WTC11 (cell line): ENCODE results near the gene ANKRD33B. TPM values are rescaled to one million over a fixed set of nuclear protein-coding genes. Genes with fewer than 3 reads are reported as not detected.

Source experiments
- ATAC-seq: fragments of 200-7000 bp; cut with Tn5 transposase; 2 replicates; pipeline ENCODE4 v1.10.0; 2021; ENCODE audit warnings: mild to moderate bottlenecking, moderate library complexity
- CTCF ChIA-PET: fragments of 300-600 bp; sonication (Branson Sonifier 250); formaldehyde crosslinking; loops from one replicate; lab custom pipeline; 2021; ENCODE audit warnings: antibody characterized with exemption; lab: Charles Lee
- POLR2A ChIA-PET: fragments of 350-600 bp; sonication (Branson Sonifier 250); formaldehyde crosslinking; loops from one replicate; lab custom pipeline; 2021; ENCODE audit warnings: antibody characterized with exemption; lab: Charles Lee
- DNase-seq: peaks from one replicate; pipeline ENCODE4 v3.0.0; 2021; ENCODE audit warnings: low spot score
- H3K27ac Mint-ChIP-seq: 2 replicates; pipeline ENCODE4 v1.8.0; 2021; ENCODE audit warnings: mixed read lengths
- H3K27me3 Mint-ChIP-seq: 2 replicates; pipeline ENCODE4 v1.8.0; 2021; ENCODE audit warnings: low read depth, mild to moderate bottlenecking, moderate library complexity, mixed read lengths
- H3K36me3 Mint-ChIP-seq: 2 replicates; pipeline ENCODE4 v1.8.0; 2021; ENCODE audit warnings: mixed read lengths
- H3K4me1 Mint-ChIP-seq: 2 replicates; pipeline ENCODE4 v1.8.0; 2022; ENCODE audit warnings: mixed read lengths
- H3K4me3 Mint-ChIP-seq: 2 replicates; pipeline ENCODE4 v1.8.0; 2021; ENCODE audit warnings: mild to moderate bottlenecking, moderate library complexity, mixed read lengths
- H3K9me3 Mint-ChIP-seq: 2 replicates; pipeline ENCODE4 v1.8.0; 2021; ENCODE audit warnings: mixed read lengths
- CDX4 ChIP-seq: fragments of 250-450 bp; sonication (Bioruptor Pico); IDR thresholded peaks from 2 replicates; pipeline ENCODE4 v1.9.0; 2021; ENCODE audit warnings: moderate library complexity, mild to moderate bottlenecking, inconsistent platforms, borderline replicate concordance
- CREM ChIP-seq: sonication (generic); formaldehyde crosslinking; IDR thresholded peaks from 2 replicates; pipeline ENCODE4 v1.8.1; 2022; ENCODE audit warnings: mild to moderate bottlenecking, missing genetic modification reagents, moderate library complexity
- E2F1 ChIP-seq: sonication (generic); formaldehyde crosslinking; IDR thresholded peaks from 2 replicates; pipeline ENCODE4 v1.8.0; 2022; ENCODE audit warnings: mild to moderate bottlenecking, missing genetic modification reagents
- E2F4 ChIP-seq: sonication (generic); formaldehyde crosslinking; IDR thresholded peaks from 2 replicates; pipeline ENCODE4 v1.8.1; 2022; ENCODE audit warnings: low read depth, mild to moderate bottlenecking, moderate library complexity, missing genetic modification reagents, borderline replicate concordance
- GRHL2 ChIP-seq: fragments of 250-450 bp; sonication (Bioruptor Pico); IDR thresholded peaks from 2 replicates; pipeline ENCODE4 v1.8.0; 2022; ENCODE audit warnings: mild to moderate bottlenecking, moderate library complexity; ENCODE audit not compliant: insufficient replicate concordance, severe bottlenecking
- HMGA2 ChIP-seq: fragments of 250-450 bp; sonication (Bioruptor Pico); IDR thresholded peaks from 2 replicates; pipeline ENCODE4 v1.4.0; 2021; ENCODE audit warnings: mild to moderate bottlenecking, moderate library complexity
- NFE2L1 ChIP-seq: sonication (generic); formaldehyde crosslinking; IDR thresholded peaks from 2 replicates; pipeline ENCODE4 v1.8.1; 2023; ENCODE audit warnings: missing genetic modification reagents
- SMAD3 ChIP-seq: sonication (generic); formaldehyde crosslinking; IDR thresholded peaks from 2 replicates; pipeline ENCODE4 v1.8.0; 2022; ENCODE audit warnings: missing genetic modification reagents, mild to moderate bottlenecking, borderline replicate concordance
- USF1 ChIP-seq: sonication (generic); formaldehyde crosslinking; IDR thresholded peaks from 2 replicates; pipeline ENCODE4 v1.8.0; 2022; ENCODE audit warnings: mild to moderate bottlenecking, missing genetic modification reagents
- ZNF263 ChIP-seq: sonication (generic); formaldehyde crosslinking; IDR thresholded peaks from 2 replicates; pipeline ENCODE4 v1.8.1; 2022; ENCODE audit warnings: low read depth, mild to moderate bottlenecking, moderate library complexity, missing genetic modification reagents
- ZNF317 ChIP-seq: sonication (generic); formaldehyde crosslinking; IDR thresholded peaks from 2 replicates; pipeline ENCODE4 v1.8.1; 2023; ENCODE audit warnings: low read depth, mild to moderate bottlenecking, moderate library complexity, missing genetic modification reagents, borderline replicate concordance
- total RNA-seq: library from RNA; stranded (reverse); gene quantifications from 3 replicates; pipeline ENCODE4 v1.2.3, GENCODE V29; 2021
- TF ChIP-seq, protein P1 (sequence below): fragments of 250-450 bp; sonication (Bioruptor Pico); IDR thresholded peaks from 2 replicates; pipeline ENCODE4 v1.9.0; 2021; ENCODE audit warnings: mild to moderate bottlenecking, borderline replicate concordance
- TF ChIP-seq, protein P2 (sequence below): sonication (generic); formaldehyde crosslinking; IDR thresholded peaks from 2 replicates; pipeline ENCODE4 v1.8.0; 2023; ENCODE audit warnings: missing genetic modification reagents
- TF ChIP-seq, protein P3 (sequence below): sonication (generic); formaldehyde crosslinking; IDR thresholded peaks from 2 replicates; pipeline ENCODE4 v1.8.1; 2023; ENCODE audit warnings: mild to moderate bottlenecking, missing genetic modification reagents, borderline replicate concordance

Gene ANKRD33B
- total RNA-seq, 1 experiment from 2014 or later, result 9.2 TPM

DNA sequence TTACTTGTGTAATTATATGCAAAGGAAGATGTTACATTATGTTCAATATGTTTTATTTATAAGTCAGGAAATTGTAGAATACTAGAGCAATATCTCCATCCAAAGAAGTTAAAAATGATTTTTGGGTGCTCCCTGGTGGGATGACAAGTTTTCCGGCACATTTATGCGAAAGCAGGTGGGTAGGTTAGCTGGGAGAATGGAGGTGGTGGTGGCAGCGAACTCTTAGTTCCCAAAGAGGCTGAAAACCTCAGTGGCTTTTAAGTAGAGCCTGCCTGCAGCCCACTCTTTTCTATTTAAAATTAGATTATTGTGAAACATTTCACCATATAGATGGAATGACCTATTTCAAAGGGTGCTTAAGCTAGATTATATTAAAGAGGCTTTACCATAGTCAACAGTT, 51.8 kb downstream of the ANKRD33B start:
- Mint-ChIP-seq H3K9me3 (peaks cover 3% of the 10 kb centered on the region; the same call in 1 of the 2 replicates), H3K27ac (no peak overlapping the region), H3K4me3 (no peak overlapping the region), H3K4me1 (peaks cover 20% of the 10 kb centered on the region), H3K27me3 (no peaks in the 10 kb centered on the region; the same call in 1 of the 2 replicates), H3K36me3 (no peaks in the 10 kb centered on the region)
- DNase-seq (no peak), ATAC-seq (no peak)
- TF ChIP-seq ZNF263 (CRISPR knock-in tag) (no peak), CDX4 (no peak)
- ChIA-PET POLR2A (no interaction called here), CTCF (no interaction called here)

DNA sequence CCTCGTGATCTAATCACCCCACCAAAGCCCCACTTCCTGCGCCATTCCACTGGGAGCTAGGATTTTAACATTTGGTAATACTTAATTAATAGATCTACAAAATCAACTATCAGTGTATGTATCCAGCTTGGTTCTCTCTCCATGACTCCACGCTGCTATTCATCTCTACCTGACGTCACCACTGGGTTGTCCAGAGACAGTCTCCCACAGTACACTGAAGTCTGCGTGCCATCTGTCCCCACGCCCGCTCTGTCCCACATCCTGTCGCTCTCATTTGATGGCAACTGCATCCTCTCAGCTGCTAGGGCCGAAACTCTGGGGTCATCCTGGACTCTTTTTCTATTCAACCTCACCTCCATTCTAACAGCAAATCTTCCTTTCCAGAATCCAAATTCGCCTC, 53.2 kb downstream of the ANKRD33B start:
- Mint-ChIP-seq H3K36me3 (peaks cover 7% of the 10 kb centered on the region), H3K9me3 (peaks cover 14% of the 10 kb centered on the region), H3K4me1 (peaks cover 11% of the 10 kb centered on the region), H3K4me3 (no peak overlapping the region), H3K27me3 (no peaks in the 10 kb centered on the region; the same call in 1 of the 2 replicates), H3K27ac (no peak overlapping the region; the same call in 1 of the 2 replicates)
- DNase-seq (no peak), ATAC-seq (no peak)
- no peak for TF ChIP-seq SMAD3 (CRISPR knock-in tag)
- TF ChIP-seq, protein P1, sequence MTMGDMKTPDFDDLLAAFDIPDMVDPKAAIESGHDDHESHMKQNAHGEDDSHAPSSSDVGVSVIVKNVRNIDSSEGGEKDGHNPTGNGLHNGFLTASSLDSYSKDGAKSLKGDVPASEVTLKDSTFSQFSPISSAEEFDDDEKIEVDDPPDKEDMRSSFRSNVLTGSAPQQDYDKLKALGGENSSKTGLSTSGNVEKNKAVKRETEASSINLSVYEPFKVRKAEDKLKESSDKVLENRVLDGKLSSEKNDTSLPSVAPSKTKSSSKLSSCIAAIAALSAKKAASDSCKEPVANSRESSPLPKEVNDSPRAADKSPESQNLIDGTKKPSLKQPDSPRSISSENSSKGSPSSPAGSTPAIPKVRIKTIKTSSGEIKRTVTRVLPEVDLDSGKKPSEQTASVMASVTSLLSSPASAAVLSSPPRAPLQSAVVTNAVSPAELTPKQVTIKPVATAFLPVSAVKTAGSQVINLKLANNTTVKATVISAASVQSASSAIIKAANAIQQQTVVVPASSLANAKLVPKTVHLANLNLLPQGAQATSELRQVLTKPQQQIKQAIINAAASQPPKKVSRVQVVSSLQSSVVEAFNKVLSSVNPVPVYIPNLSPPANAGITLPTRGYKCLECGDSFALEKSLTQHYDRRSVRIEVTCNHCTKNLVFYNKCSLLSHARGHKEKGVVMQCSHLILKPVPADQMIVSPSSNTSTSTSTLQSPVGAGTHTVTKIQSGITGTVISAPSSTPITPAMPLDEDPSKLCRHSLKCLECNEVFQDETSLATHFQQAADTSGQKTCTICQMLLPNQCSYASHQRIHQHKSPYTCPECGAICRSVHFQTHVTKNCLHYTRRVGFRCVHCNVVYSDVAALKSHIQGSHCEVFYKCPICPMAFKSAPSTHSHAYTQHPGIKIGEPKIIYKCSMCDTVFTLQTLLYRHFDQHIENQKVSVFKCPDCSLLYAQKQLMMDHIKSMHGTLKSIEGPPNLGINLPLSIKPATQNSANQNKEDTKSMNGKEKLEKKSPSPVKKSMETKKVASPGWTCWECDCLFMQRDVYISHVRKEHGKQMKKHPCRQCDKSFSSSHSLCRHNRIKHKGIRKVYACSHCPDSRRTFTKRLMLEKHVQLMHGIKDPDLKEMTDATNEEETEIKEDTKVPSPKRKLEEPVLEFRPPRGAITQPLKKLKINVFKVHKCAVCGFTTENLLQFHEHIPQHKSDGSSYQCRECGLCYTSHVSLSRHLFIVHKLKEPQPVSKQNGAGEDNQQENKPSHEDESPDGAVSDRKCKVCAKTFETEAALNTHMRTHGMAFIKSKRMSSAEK (CRISPR knock-in tag), result no peak
- TF ChIP-seq HMGA2 (CRISPR knock-in tag), result no peak
- no peak for TF ChIP-seq ZNF317 (CRISPR knock-in tag)
- no peak for TF ChIP-seq USF1 (CRISPR knock-in tag)
- TF ChIP-seq GRHL2 (CRISPR knock-in tag), result no peak
- TF ChIP-seq NFE2L1 (CRISPR knock-in tag), result no peak
- TF ChIP-seq E2F4 (CRISPR knock-in tag), result no peak
- TF ChIP-seq, protein P2, sequence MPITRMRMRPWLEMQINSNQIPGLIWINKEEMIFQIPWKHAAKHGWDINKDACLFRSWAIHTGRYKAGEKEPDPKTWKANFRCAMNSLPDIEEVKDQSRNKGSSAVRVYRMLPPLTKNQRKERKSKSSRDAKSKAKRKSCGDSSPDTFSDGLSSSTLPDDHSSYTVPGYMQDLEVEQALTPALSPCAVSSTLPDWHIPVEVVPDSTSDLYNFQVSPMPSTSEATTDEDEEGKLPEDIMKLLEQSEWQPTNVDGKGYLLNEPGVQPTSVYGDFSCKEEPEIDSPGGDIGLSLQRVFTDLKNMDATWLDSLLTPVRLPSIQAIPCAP (CRISPR knock-in tag), result no peak
- no peak for TF ChIP-seq E2F1 (CRISPR knock-in tag)
- no peak for TF ChIP-seq CREM (CRISPR knock-in tag)
- TF ChIP-seq, protein P3, sequence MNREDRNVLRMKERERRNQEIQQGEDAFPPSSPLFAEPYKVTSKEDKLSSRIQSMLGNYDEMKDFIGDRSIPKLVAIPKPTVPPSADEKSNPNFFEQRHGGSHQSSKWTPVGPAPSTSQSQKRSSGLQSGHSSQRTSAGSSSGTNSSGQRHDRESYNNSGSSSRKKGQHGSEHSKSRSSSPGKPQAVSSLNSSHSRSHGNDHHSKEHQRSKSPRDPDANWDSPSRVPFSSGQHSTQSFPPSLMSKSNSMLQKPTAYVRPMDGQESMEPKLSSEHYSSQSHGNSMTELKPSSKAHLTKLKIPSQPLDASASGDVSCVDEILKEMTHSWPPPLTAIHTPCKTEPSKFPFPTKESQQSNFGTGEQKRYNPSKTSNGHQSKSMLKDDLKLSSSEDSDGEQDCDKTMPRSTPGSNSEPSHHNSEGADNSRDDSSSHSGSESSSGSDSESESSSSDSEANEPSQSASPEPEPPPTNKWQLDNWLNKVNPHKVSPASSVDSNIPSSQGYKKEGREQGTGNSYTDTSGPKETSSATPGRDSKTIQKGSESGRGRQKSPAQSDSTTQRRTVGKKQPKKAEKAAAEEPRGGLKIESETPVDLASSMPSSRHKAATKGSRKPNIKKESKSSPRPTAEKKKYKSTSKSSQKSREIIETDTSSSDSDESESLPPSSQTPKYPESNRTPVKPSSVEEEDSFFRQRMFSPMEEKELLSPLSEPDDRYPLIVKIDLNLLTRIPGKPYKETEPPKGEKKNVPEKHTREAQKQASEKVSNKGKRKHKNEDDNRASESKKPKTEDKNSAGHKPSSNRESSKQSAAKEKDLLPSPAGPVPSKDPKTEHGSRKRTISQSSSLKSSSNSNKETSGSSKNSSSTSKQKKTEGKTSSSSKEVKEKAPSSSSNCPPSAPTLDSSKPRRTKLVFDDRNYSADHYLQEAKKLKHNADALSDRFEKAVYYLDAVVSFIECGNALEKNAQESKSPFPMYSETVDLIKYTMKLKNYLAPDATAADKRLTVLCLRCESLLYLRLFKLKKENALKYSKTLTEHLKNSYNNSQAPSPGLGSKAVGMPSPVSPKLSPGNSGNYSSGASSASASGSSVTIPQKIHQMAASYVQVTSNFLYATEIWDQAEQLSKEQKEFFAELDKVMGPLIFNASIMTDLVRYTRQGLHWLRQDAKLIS (CRISPR knock-in tag), result no peak
- POLR2A ChIA-PET, result no interaction called here
- CTCF ChIA-PET, result interaction anchor here (2.1 kb wide), 1 partner anchor 10 kb away, joined by 12 read pairs; no protein-coding TSS in a partner anchor
